Heart left ventricle (tissue), 13 donors: ENCODE results near the gene ATP2B1.

ENCODE experiments used
- POLR2A ChIP-seq, 2 donors: fragments of 450-650 bp; IDR thresholded peaks; one replicate each; pipeline ENCODE4 v1.6.1; 2017; ENCODE audit warnings: antibody characterized with exemption in 2 of 2, mild to moderate bottlenecking in 2 of 2, moderate library complexity in 2 of 2
- TF ChIP-seq, protein P1 (sequence below), 12 donors: fragments of 200-600 bp; sonication (generic) in 4 of 12; IDR thresholded peaks; one replicate each; pipeline versions ENCODE4 v1.5.0 to v1.8.0; 2018 to 2022; ENCODE audit warnings: antibody characterized with exemption in 12 of 12, mild to moderate bottlenecking in 5 of 12
- donor health status: ischemic (EF 13 %, LVEDD 7.1; RV severe dilation, severe dysfunction).
- donor health status: DM: no; HTN: yes; CAD: no.
- donor health status: DM: no; HTN: no; CAD: no.
- donor health status: ischemic (EF 25% LVEDD 6.9; RV normal size, moderate dysfunction).
- donor health status: ischemic (EF 25% LVEDD 5.7; RV mildly dilated, moderate dysfunction).
- donor health status: ischemic (EF 35%, LVEDD 5.7; RV mildly dilated, moderate dysfunction).
- donor health status: nonischemic (EF 11% LVEDD 7.7; RV severe dilation, severe dysfunction).
- donor health status: DM: yes; HTN: yes; CAD: no.
- donor health status: PGD.
- donor health status: ischemic (EF 29% LVEDD 5.4; RV normal size, mild dysfunction).
- donor health status: nonischemic (EF 23%, LVEDD 6.1; RV moderate dilation, normal function).

- TF ChIP-seq, protein P1, sequence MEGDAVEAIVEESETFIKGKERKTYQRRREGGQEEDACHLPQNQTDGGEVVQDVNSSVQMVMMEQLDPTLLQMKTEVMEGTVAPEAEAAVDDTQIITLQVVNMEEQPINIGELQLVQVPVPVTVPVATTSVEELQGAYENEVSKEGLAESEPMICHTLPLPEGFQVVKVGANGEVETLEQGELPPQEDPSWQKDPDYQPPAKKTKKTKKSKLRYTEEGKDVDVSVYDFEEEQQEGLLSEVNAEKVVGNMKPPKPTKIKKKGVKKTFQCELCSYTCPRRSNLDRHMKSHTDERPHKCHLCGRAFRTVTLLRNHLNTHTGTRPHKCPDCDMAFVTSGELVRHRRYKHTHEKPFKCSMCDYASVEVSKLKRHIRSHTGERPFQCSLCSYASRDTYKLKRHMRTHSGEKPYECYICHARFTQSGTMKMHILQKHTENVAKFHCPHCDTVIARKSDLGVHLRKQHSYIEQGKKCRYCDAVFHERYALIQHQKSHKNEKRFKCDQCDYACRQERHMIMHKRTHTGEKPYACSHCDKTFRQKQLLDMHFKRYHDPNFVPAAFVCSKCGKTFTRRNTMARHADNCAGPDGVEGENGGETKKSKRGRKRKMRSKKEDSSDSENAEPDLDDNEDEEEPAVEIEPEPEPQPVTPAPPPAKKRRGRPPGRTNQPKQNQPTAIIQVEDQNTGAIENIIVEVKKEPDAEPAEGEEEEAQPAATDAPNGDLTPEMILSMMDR (IDR thresholded peaks at IDR 0.05), result no peak
- TF ChIP-seq POLR2A (IDR thresholded peaks at IDR 0.05), result no peak
These were observed 162.5 kb downstream of the ATP2B1 start for GRCh38 chr12:89546151-89546550.
